A549 (cell line): ENCODE results near the gene PODNL1. TPM values are rescaled to one million over a fixed set of nuclear protein-coding genes. Genes with fewer than 3 reads are reported as not detected.

Experiments used
- ATAC-seq, 2 experiments: fragments of 200-7000 bp in 1 of 2; fragments of >200 bp in 1 of 2; cut with Nextera tagmentation in 1 of 2; cut with Tn5 transposase in 1 of 2; 3 replicates each; pipeline versions ENCODE4 v1.8.0 to v1.9.1; 2018 to 2020; ENCODE audit warnings: mild to moderate bottlenecking in 1 of 2, moderate library complexity in 1 of 2
- CTCF ChIA-PET: fragments of 300-600 bp; sonication (Branson Sonifier 250); formaldehyde crosslinking; extraction: SDS; loops from one replicate; lab custom pipeline; 2021; ENCODE audit warnings: antibody characterized with exemption, inconsistent platforms; lab: Yijun Ruan, JAX
- POLR2A ChIA-PET: fragments of 350-600 bp; formaldehyde crosslinking; extraction: SDS; loops from one replicate; lab custom pipeline; 2021; ENCODE audit warnings: antibody characterized with exemption, inconsistent platforms; lab: Yijun Ruan, JAX
- DNase-seq, 2 experiments: peaks; one replicate each; pipeline versions ENCODE4 v3.0.0 to v3.0.0-alpha.2; 2011 to 2016; ENCODE audit warnings: low read depth in 1 of 2, low spot score in 1 of 2
- FAIRE-seq: peaks from 2 replicates; lab custom pipeline; 2011; peaks lifted over from hg19 to GRCh38; lab: Jason Lieb, UNC
- H3K27ac ChIP-seq, 2 experiments: fragments of >200 bp; sonication (Bioruptor Twin); formaldehyde crosslinking; 3 replicates each; pipeline ENCODE4 v1.5.1; 2016 to 2017
- H3K4me1 ChIP-seq: fragments of >200 bp; sonication (Bioruptor Twin); formaldehyde crosslinking; 3 replicates; pipeline ENCODE4 v1.6.1; 2016
- H3K4me2 ChIP-seq: fragments of >200 bp; sonication (Bioruptor Twin); formaldehyde crosslinking; 3 replicates; pipeline ENCODE4 v1.6.1; 2016
- H3K4me3 ChIP-seq: fragments of >200 bp; sonication (Bioruptor Twin); formaldehyde crosslinking; 3 replicates; pipeline ENCODE4 v1.5.1; 2016
- H3K9me3 ChIP-seq: fragments of >200 bp; sonication (Bioruptor Twin); formaldehyde crosslinking; 3 replicates; pipeline ENCODE4 v1.6.1; 2016
- CHD2 ChIP-seq: fragments of 150-350 bp; IDR thresholded peaks from 2 replicates; pipeline ENCODE4 v1.6.1; 2014; ENCODE audit warnings: low read length; ENCODE audit not compliant: partially characterized antibody
- EHF ChIP-seq: fragments of 250-450 bp; sonication (Bioruptor Pico); IDR thresholded peaks from 2 replicates; pipeline ENCODE4 v1.5.0; 2020; ENCODE audit warnings: mild to moderate bottlenecking
- FOSB ChIP-seq: fragments of 250-450 bp; sonication (Bioruptor Pico); IDR thresholded peaks from 2 replicates; pipeline ENCODE4 v1.5.0; 2020; ENCODE audit warnings: mild to moderate bottlenecking, moderate library complexity
- GATA3 ChIP-seq: IDR thresholded peaks from 2 replicates; pipeline ENCODE4 v1.6.1; 2012; ENCODE audit warnings: borderline replicate concordance
- HDAC2 ChIP-seq: fragments of 200-600 bp; sonication (generic); IDR thresholded peaks from 2 replicates; pipeline ENCODE4 v1.6.1; 2016
- HEYL ChIP-seq: fragments of 250-450 bp; sonication (Bioruptor Pico); IDR thresholded peaks from 2 replicates; pipeline ENCODE4 v1.8.0; 2021; ENCODE audit warnings: mild to moderate bottlenecking, moderate library complexity
- HOXA7 ChIP-seq: fragments of 250-450 bp; sonication (Bioruptor Pico); IDR thresholded peaks from 2 replicates; pipeline ENCODE4 v1.5.0; 2020; ENCODE audit warnings: mild to moderate bottlenecking, moderate library complexity
- HOXB13 ChIP-seq: fragments of 250-450 bp; sonication (Bioruptor Pico); IDR thresholded peaks from 2 replicates; pipeline ENCODE4 v1.5.0; 2020; ENCODE audit warnings: low read depth, mild to moderate bottlenecking, moderate library complexity
- HOXB5 ChIP-seq: fragments of 250-450 bp; sonication (Bioruptor Pico); IDR thresholded peaks from 2 replicates; pipeline ENCODE4 v1.5.0; 2020; ENCODE audit warnings: mild to moderate bottlenecking, moderate library complexity
- JUNB ChIP-seq: fragments of >200 bp; sonication (Bioruptor Twin); formaldehyde crosslinking; IDR thresholded peaks from 2 replicates; pipeline ENCODE4 v1.6.1; 2016
- MAFK ChIP-seq: fragments of 450-650 bp; IDR thresholded peaks from 2 replicates; pipeline ENCODE4 v1.6.1; 2014; ENCODE audit not compliant: partially characterized antibody
- NFE2L2 ChIP-seq: fragments of 150-350 bp; conservative IDR thresholded peaks from 2 replicates; pipeline ENCODE4 v1.6.1; 2014; ENCODE audit warnings: low read length
- PHF8 ChIP-seq: fragments of 200-600 bp; sonication (generic); IDR thresholded peaks from 2 replicates; pipeline ENCODE4 v1.6.1; 2016; ENCODE audit warnings: low read depth, mild to moderate bottlenecking, antibody characterized with exemption, moderate library complexity, borderline replicate concordance
- RARB ChIP-seq: fragments of 250-450 bp; sonication (Bioruptor Pico); IDR thresholded peaks from 2 replicates; pipeline ENCODE4 v1.8.0; 2021; ENCODE audit warnings: mild to moderate bottlenecking, moderate library complexity
- RFX5 ChIP-seq: fragments of 450-650 bp; IDR thresholded peaks from 2 replicates; pipeline ENCODE4 v1.7.1; 2014; ENCODE audit warnings: antibody characterized with exemption, mild to moderate bottlenecking, moderate library complexity
- RNF2 ChIP-seq: fragments of 200-600 bp; sonication (generic); IDR thresholded peaks from 2 replicates; pipeline ENCODE4 v1.6.1; 2016; ENCODE audit warnings: low read depth, mild to moderate bottlenecking, antibody characterized with exemption, moderate library complexity, borderline replicate concordance
- SMC3 ChIP-seq: fragments of >200 bp; sonication (Bioruptor Twin); formaldehyde crosslinking; IDR thresholded peaks from 3 replicates; pipeline ENCODE4 v1.6.1; 2018; ENCODE audit warnings: inconsistent platforms
- SREBF2 ChIP-seq: fragments of 450-650 bp; IDR thresholded peaks from 2 replicates; pipeline ENCODE4 v1.6.1; 2014; ENCODE audit warnings: mild to moderate bottlenecking, moderate library complexity
- TP53 ChIP-seq: fragments of 250-450 bp; sonication (Bioruptor Pico); IDR thresholded peaks from 2 replicates; pipeline ENCODE4 v1.5.0; 2021; ENCODE audit warnings: mild to moderate bottlenecking, moderate library complexity
- ZSCAN20 ChIP-seq: fragments of 250-450 bp; sonication (Bioruptor Pico); IDR thresholded peaks from 2 replicates; pipeline ENCODE4 v1.8.0; 2022; ENCODE audit warnings: mild to moderate bottlenecking, moderate library complexity
- WGBS: methylation state at CpG from one replicate; pipeline ENCODE4 v1.1.6; 2017; ENCODE audit errors: missing lambda C conversion rate; 5-methylcytosine and 5-hydroxymethylcytosine counted together
- polyA plus RNA-seq, 4 experiments: library from polyadenylated mRNA; depleted of rRNA in 3 of 4; stranded (reverse); fragments of >200 nt; fragmentation: RNase III in 1 of 4; extraction: RNeasy Plus Mini Kit Qiagen cat#74134 plus additional on column Dnase treatment in 1 of 4; gene quantifications; 2 replicates in 3 of 4; 3 replicates in 1 of 4; pipeline ENCODE4 v1.2.3, GENCODE V29; 2011 to 2017
- TF ChIP-seq, protein P1 (sequence below): fragments of >200 bp; sonication (Bioruptor Twin); formaldehyde crosslinking; IDR thresholded peaks from 3 replicates; pipeline ENCODE4 v1.6.1; 2016
- TF ChIP-seq, protein P2 (sequence below): fragments of 150-350 bp; IDR thresholded peaks from 2 replicates; pipeline ENCODE4 v1.6.1; 2014; ENCODE audit warnings: low read depth, mild to moderate bottlenecking, low read length
- TF ChIP-seq, protein P3 (sequence below): fragments of >200 bp; sonication (Bioruptor Twin); formaldehyde crosslinking; IDR thresholded peaks from 2 replicates; pipeline ENCODE4 v1.6.1; 2016
- TF ChIP-seq, protein P4 (sequence below): IDR thresholded peaks from 2 replicates; pipeline ENCODE4 v1.6.1; 2012; ENCODE audit warnings: low read depth, borderline replicate concordance
- TF ChIP-seq, protein P5 (sequence below): fragments of 200-600 bp; sonication (generic); IDR thresholded peaks from 2 replicates; pipeline ENCODE4 v1.6.1; 2016; ENCODE audit warnings: antibody characterized with exemption, mild to moderate bottlenecking, moderate library complexity
- TF ChIP-seq, protein P6 (sequence below): IDR thresholded peaks from 2 replicates; pipeline ENCODE4 v1.6.1; 2012

Gene PODNL1
- polyA plus RNA-seq, 2 of the 4 experiments (the other 2 are of a cell fraction) = 0.79 to 1.3 TPM

DNA sequence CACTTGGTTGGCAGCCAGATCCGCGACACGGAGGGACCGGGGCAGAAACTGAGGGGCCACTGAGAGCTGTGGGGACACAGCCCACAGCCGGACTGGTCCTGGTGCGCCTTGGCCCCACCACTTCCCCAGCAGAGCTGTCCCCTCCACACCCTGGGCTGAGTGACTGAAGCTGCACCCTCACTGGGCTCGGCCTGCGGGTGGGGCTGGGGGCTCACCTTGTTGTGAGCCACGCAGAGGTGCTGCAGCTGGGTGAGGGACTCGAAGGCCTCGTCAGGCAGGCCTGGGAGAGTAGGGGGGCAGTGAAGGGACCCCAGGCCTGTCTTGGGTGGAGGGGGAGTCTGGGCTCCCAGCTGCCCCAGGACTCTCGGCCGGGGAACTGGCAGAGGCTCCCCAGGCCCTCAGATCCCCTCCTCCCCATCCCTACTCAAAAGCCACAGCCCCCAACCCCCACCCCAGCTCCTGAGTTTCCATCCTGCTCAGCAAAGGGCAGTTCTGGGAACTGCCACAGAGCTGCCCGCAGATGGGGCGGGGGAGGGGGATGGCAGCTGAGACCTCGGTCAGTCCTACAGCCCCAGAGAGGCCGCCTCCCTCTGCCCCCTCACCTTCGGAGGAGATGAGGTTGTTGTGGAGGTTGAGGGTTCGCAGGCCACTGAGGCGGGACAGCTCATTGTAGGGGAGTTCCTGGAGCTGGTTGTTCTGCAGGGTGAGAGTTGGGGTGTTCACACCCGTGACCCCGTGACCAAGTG, 2.3 kb downstream of the PODNL1 start:
- H3K4me1 ChIP-seq = peaks cover 8% of the 10 kb centered on the region; the same call in 1 of the 3 replicates
- ATAC-seq (no peak; a peak in 1 of 6 replicates), DNase-seq (no peak), FAIRE-seq (no peak)
- H3K9me3 ChIP-seq = no peaks in the 10 kb centered on the region
- no peak overlapping the region for H3K4me3 ChIP-seq
- no peak overlapping the region for H3K27ac ChIP-seq
- H3K4me2 ChIP-seq = no peak overlapping the region
- 94% methylated on average over 13 of the region's 22 CpGs for WGBS
- TF ChIP-seq, protein P1, sequence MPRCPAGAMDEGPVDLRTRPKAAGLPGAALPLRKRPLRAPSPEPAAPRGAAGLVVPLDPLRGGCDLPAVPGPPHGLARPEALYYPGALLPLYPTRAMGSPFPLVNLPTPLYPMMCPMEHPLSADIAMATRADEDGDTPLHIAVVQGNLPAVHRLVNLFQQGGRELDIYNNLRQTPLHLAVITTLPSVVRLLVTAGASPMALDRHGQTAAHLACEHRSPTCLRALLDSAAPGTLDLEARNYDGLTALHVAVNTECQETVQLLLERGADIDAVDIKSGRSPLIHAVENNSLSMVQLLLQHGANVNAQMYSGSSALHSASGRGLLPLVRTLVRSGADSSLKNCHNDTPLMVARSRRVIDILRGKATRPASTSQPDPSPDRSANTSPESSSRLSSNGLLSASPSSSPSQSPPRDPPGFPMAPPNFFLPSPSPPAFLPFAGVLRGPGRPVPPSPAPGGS = no peak
- TF ChIP-seq MAFK = no peak
- no peak for TF ChIP-seq SREBF2
- no peak for TF ChIP-seq RARB
- TF ChIP-seq HEYL = no peak
- TF ChIP-seq, protein P2, sequence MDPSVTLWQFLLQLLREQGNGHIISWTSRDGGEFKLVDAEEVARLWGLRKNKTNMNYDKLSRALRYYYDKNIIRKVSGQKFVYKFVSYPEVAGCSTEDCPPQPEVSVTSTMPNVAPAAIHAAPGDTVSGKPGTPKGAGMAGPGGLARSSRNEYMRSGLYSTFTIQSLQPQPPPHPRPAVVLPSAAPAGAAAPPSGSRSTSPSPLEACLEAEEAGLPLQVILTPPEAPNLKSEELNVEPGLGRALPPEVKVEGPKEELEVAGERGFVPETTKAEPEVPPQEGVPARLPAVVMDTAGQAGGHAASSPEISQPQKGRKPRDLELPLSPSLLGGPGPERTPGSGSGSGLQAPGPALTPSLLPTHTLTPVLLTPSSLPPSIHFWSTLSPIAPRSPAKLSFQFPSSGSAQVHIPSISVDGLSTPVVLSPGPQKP = no peak
- TF ChIP-seq NFE2L2 = no peak
- TF ChIP-seq, protein P3, sequence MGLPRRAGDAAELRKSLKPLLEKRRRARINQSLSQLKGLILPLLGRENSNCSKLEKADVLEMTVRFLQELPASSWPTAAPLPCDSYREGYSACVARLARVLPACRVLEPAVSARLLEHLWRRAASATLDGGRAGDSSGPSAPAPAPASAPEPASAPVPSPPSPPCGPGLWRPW = no peak
- no peak for TF ChIP-seq SMC3
- TF ChIP-seq CHD2 = no peak
- CTCF ChIA-PET = interaction anchor here (1.1 kb wide), 1 partner anchor 14 kb away, joined by 4 read pairs; no protein-coding TSS in a partner anchor
- POLR2A ChIA-PET = no interaction called here

DNA sequence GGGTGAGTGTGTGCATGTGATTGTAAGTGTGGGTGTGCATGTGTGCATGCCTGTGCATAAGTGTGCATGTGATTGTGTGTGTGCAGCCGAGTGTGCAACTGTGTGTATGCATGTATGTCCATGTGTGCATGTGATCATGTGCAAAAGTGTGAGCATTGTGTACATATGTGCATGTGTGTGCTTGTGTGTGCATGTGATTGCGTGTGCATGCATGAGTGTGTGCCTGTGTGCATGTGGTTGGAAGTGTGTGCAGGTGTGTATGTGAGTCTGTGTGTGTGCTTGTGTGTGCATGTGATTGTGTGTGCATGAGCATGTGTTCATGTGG, 3.5 kb downstream of the PODNL1 start:
- H3K4me3 ChIP-seq = no peak overlapping the region
- no peak overlapping the region for H3K27ac ChIP-seq
- no peak for DNase-seq
- no peak for ATAC-seq
- peaks cover 8% of the 10 kb centered on the region; the same call in 1 of the 3 replicates for H3K4me1 ChIP-seq
- no peak for TF ChIP-seq RFX5
- ChIA-PET CTCF (no interaction called here), POLR2A (no interaction called here)
- WGBS = 90% methylated on average over 2 of the region's 2 CpGs
- no peak for FAIRE-seq
- H3K9me3 ChIP-seq = no peaks in the 10 kb centered on the region
- no peak overlapping the region for H3K4me2 ChIP-seq

DNA sequence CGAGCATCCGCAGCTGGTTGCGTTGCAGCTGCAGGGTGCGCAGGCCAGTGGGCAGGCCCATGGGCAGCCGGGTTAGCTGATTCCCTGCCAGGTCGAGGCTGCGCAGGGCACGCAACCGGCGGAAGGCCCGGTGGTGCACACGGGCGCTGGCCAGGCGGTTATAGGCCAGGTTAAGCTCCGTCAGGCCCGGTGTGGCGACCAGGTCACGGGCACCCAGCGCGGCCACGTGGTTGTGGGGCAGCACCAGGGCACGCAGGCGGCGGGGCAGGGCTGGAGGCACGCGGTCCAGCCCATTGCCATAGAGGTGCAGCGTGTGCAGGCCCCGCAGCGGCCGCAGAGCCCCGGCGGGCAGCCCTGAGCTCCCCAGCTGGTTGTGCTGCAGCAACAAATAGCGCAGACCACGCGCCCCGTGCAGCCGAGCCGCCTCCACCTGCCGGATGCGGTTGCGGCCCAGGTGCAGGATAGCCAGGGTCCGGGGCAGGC, 5.3 kb downstream of the PODNL1 start:
- ATAC-seq (no peak), FAIRE-seq (no peak), DNase-seq (no peak)
- POLR2A ChIA-PET = interaction anchor here (1.5 kb wide), 1 partner anchor 10 kb away, joined by 3 read pairs; no protein-coding TSS in a partner anchor
- Histone ChIP-seq H3K27ac (no peak overlapping the region), H3K4me3 (no peak overlapping the region), H3K4me1 (peaks cover 8% of the 10 kb centered on the region; the same call in 1 of the 3 replicates), H3K9me3 (no peaks in the 10 kb centered on the region), H3K4me2 (no peak overlapping the region)
- TF ChIP-seq HOXB13 (CRISPR knock-in tag) (no peak), HOXB5 (no peak), TP53 (CRISPR knock-in tag) (no peak), NFE2L2 (no peak), ZSCAN20 (CRISPR knock-in tag) (no peak), JUNB (no peak), GATA3 (no peak), RNF2 (no peak), HEYL (no peak), PHF8 (no peak), HDAC2 (no peak), HOXA7 (CRISPR knock-in tag) (no peak), EHF (CRISPR knock-in tag) (no peak), SREBF2 (no peak), SMC3 (no peak), RFX5 (no peak), FOSB (CRISPR knock-in tag) (no peak)
- TF ChIP-seq, protein P4, sequence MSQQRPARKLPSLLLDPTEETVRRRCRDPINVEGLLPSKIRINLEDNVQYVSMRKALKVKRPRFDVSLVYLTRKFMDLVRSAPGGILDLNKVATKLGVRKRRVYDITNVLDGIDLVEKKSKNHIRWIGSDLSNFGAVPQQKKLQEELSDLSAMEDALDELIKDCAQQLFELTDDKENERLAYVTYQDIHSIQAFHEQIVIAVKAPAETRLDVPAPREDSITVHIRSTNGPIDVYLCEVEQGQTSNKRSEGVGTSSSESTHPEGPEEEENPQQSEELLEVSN = no peak
- TF ChIP-seq, protein P5, sequence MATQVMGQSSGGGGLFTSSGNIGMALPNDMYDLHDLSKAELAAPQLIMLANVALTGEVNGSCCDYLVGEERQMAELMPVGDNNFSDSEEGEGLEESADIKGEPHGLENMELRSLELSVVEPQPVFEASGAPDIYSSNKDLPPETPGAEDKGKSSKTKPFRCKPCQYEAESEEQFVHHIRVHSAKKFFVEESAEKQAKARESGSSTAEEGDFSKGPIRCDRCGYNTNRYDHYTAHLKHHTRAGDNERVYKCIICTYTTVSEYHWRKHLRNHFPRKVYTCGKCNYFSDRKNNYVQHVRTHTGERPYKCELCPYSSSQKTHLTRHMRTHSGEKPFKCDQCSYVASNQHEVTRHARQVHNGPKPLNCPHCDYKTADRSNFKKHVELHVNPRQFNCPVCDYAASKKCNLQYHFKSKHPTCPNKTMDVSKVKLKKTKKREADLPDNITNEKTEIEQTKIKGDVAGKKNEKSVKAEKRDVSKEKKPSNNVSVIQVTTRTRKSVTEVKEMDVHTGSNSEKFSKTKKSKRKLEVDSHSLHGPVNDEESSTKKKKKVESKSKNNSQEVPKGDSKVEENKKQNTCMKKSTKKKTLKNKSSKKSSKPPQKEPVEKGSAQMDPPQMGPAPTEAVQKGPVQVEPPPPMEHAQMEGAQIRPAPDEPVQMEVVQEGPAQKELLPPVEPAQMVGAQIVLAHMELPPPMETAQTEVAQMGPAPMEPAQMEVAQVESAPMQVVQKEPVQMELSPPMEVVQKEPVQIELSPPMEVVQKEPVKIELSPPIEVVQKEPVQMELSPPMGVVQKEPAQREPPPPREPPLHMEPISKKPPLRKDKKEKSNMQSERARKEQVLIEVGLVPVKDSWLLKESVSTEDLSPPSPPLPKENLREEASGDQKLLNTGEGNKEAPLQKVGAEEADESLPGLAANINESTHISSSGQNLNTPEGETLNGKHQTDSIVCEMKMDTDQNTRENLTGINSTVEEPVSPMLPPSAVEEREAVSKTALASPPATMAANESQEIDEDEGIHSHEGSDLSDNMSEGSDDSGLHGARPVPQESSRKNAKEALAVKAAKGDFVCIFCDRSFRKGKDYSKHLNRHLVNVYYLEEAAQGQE = no peak
- TF ChIP-seq, protein P6, sequence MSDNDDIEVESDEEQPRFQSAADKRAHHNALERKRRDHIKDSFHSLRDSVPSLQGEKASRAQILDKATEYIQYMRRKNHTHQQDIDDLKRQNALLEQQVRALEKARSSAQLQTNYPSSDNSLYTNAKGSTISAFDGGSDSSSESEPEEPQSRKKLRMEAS = no peak
- CTCF ChIA-PET = interaction anchor here (1.0 kb wide), 1 partner anchor 23 kb away, joined by 5 read pairs; no protein-coding TSS in a partner anchor
- 100% methylated on average over 1 of the region's 42 CpGs for WGBS
